Mesendoderm (in vitro differentiated cells): ENCODE results near the gene ADGRL4.
"Not testable (repeated sequence)": the region's sequence is repeated elsewhere in the genome, so short reads cannot be mapped to it uniquely, and the experiment has no call there.

Experiments used
- DNase-seq: peaks from one replicate; pipeline ENCODE4 v3.0.0; 2013
- H2AK5ac ChIP-seq: 2 replicates; pipeline ENCODE4 v1.6.1; 2013; ENCODE audit warnings: low read length, inconsistent platforms
- H2BK120ac ChIP-seq: 2 replicates; pipeline ENCODE4 v1.6.1; 2013; ENCODE audit warnings: low read depth, mild to moderate bottlenecking, low read length, moderate library complexity, mixed read lengths
- H2BK15ac ChIP-seq: replicated peaks from 2 replicates; pipeline ENCODE4 v1.6.1; 2013; ENCODE audit warnings: low read depth, mild to moderate bottlenecking, moderate library complexity
- H2BK5ac ChIP-seq: 2 replicates; pipeline ENCODE4 v1.6.1; 2013; ENCODE audit warnings: low read length, inconsistent platforms
- H3K18ac ChIP-seq: 2 replicates; pipeline ENCODE4 v1.6.1; 2013; ENCODE audit warnings: mild to moderate bottlenecking, low read length, mixed read lengths
- H3K23ac ChIP-seq: one replicate; pipeline ENCODE4 v1.6.1; 2013; ENCODE audit warnings: low read length
- H3K27ac ChIP-seq: 2 replicates; pipeline ENCODE4 v1.5.1; 2013; ENCODE audit warnings: low read depth, mild to moderate bottlenecking, inconsistent platforms, low read length, moderate library complexity
- H3K27me3 ChIP-seq: 2 replicates; pipeline ENCODE4 v1.6.1; 2013; ENCODE audit warnings: low read length, control low read depth, mild to moderate bottlenecking, inconsistent platforms; ENCODE audit not compliant: insufficient read depth, poor library complexity
- H3K36me3 ChIP-seq: 2 replicates; pipeline ENCODE4 v1.6.1; 2013; ENCODE audit warnings: low read length, inconsistent platforms; ENCODE audit not compliant: control insufficient read depth, insufficient read depth
- H3K4ac ChIP-seq: one replicate; pipeline ENCODE4 v1.6.1; 2013; ENCODE audit warnings: low read depth, mild to moderate bottlenecking, low read length, moderate library complexity
- H3K4me1 ChIP-seq: 2 replicates; pipeline ENCODE4 v1.6.1; 2013; ENCODE audit warnings: low read depth, low read length, inconsistent platforms; ENCODE audit not compliant: control insufficient read depth
- H3K4me2 ChIP-seq: 2 replicates; pipeline ENCODE4 v1.6.1; 2013; ENCODE audit warnings: low read length
- H3K4me3 ChIP-seq: 2 replicates; pipeline ENCODE4 v1.5.1; 2013; ENCODE audit warnings: mild to moderate bottlenecking, low read length
- H3K56ac ChIP-seq: one replicate; pipeline ENCODE4 v1.6.1; 2013; ENCODE audit warnings: low read length
- H3K79me1 ChIP-seq: 2 replicates; pipeline ENCODE4 v1.6.1; 2013; ENCODE audit warnings: low read length, inconsistent platforms
- H3K79me2 ChIP-seq: 2 replicates; pipeline ENCODE4 v1.6.1; 2013; ENCODE audit warnings: mild to moderate bottlenecking, low read length; ENCODE audit not compliant: control insufficient read depth, insufficient read depth
- H3K9ac ChIP-seq: 2 replicates; pipeline ENCODE4 v1.6.1; 2013; ENCODE audit warnings: low read length, inconsistent platforms
- H4K5ac ChIP-seq: one replicate; pipeline ENCODE4 v1.6.1; 2013; ENCODE audit warnings: low read length
- H4K8ac ChIP-seq: one replicate; pipeline ENCODE4 v1.6.1; 2013; ENCODE audit warnings: low read depth, mild to moderate bottlenecking, control low read depth, low read length, moderate library complexity
- WGBS: extraction: QIAGEN DNeasy Blood & Tissue Kit; methylation state at CpG from one replicate; pipeline ENCODE4 v1.1.7; 2013; ENCODE audit warnings: low lambda C conversion rate, missing lambda C conversion rate; ENCODE audit not compliant: insufficient coverage; ENCODE audit errors: extremely low coverage; 5-methylcytosine and 5-hydroxymethylcytosine counted together

Gene ADGRL4

GRCh38 chr1:78972723-78973122 is 33.8 kb downstream of the ADGRL4 start:
- no peak overlapping the region for H3K4me3 ChIP-seq
- no peaks in the 10 kb centered on the region for H3K79me2 ChIP-seq
- no peaks in the 10 kb centered on the region for H3K27me3 ChIP-seq
- no peak overlapping the region for H4K5ac ChIP-seq
- H3K27ac ChIP-seq, result no peak overlapping the region
- DNase-seq, result no peak
- H3K4me1 ChIP-seq, result no peaks in the 10 kb centered on the region
- H3K79me1 ChIP-seq, result no peaks in the 10 kb centered on the region
- no peak overlapping the region for H2AK5ac ChIP-seq
- no peak overlapping the region for H3K23ac ChIP-seq
- H4K8ac ChIP-seq, result no peak overlapping the region
- H3K4me2 ChIP-seq, result no peak overlapping the region
- H3K18ac ChIP-seq, result no peak overlapping the region
- whole genome bisulfite sequencing, result no CpG with 5 or more reads among the region's 2 CpGs
- no peak overlapping the region for H2BK5ac ChIP-seq
- H3K36me3 ChIP-seq, result no peaks in the 10 kb centered on the region
- no peak overlapping the region for H3K9ac ChIP-seq
- H2BK15ac ChIP-seq, result no peak overlapping the region
- no peak overlapping the region for H3K56ac ChIP-seq
- no peak overlapping the region for H3K4ac ChIP-seq
- no peak overlapping the region for H2BK120ac ChIP-seq

- H2BK5ac ChIP-seq, H3K23ac ChIP-seq: not testable (repeated sequence)
Observed at GRCh38 chr1:78967091-78967490, 39.4 kb downstream of the ADGRL4 start.

GRCh38 chr1:78958711-78959110 is 47.8 kb downstream of the ADGRL4 start:
- no CpG with 5 or more reads among the region's 2 CpGs for WGBS
- Histone ChIP-seq H2BK120ac (no peak overlapping the region), H4K8ac (no peak overlapping the region), H3K27ac (no peak overlapping the region), H3K9ac (no peak overlapping the region), H3K23ac (no peak overlapping the region), H3K79me2 (no peaks in the 10 kb centered on the region), H3K4me2 (no peak overlapping the region), H3K18ac (no peak overlapping the region), H3K4me1 (no peaks in the 10 kb centered on the region), H3K36me3 (no peaks in the 10 kb centered on the region), H3K56ac (no peak overlapping the region), H2AK5ac (no peak overlapping the region), H3K79me1 (no peaks in the 10 kb centered on the region), H3K4ac (no peak overlapping the region), H4K5ac (no peak overlapping the region), H3K4me3 (no peak overlapping the region), H2BK5ac (no peak overlapping the region), H3K27me3 (no peaks in the 10 kb centered on the region), H2BK15ac (no peak overlapping the region)
- DNase-seq, result no peak

More at GRCh38 chr1:78967091-78967490, 39.4 kb downstream of the ADGRL4 start:
- not testable (repeated sequence) for H3K79me1 ChIP-seq, H4K5ac ChIP-seq, H3K79me2 ChIP-seq, DNase-seq, H2BK15ac ChIP-seq, H3K4ac ChIP-seq, H4K8ac ChIP-seq, H3K4me2 ChIP-seq, H3K4me3 ChIP-seq, H2AK5ac ChIP-seq, H3K18ac ChIP-seq, H3K56ac ChIP-seq, H3K27ac ChIP-seq, H3K36me3 ChIP-seq, H3K9ac ChIP-seq, H2BK120ac ChIP-seq, H3K27me3 ChIP-seq, H3K4me1 ChIP-seq

GRCh38 chr1:78950826-78951225 is 55.7 kb downstream of the ADGRL4 start:
- Histone ChIP-seq H3K4me2 (no peak overlapping the region), H2BK5ac (no peak overlapping the region), H3K56ac (no peak overlapping the region), H4K5ac (no peak overlapping the region), H3K18ac (no peak overlapping the region), H3K23ac (no peak overlapping the region), H3K27me3 (no peaks in the 10 kb centered on the region), H4K8ac (no peak overlapping the region), H3K27ac (no peak overlapping the region), H3K79me1 (no peaks in the 10 kb centered on the region), H2BK120ac (no peak overlapping the region), H3K4me3 (no peak overlapping the region), H2AK5ac (no peak overlapping the region), H3K4me1 (no peaks in the 10 kb centered on the region), H3K36me3 (no peaks in the 10 kb centered on the region), H3K79me2 (no peaks in the 10 kb centered on the region), H2BK15ac (no peak overlapping the region), H3K4ac (no peak overlapping the region), H3K9ac (no peak overlapping the region)
- no CpG with 5 or more reads among the region's 2 CpGs for WGBS
- peak; percentile 2 for DNase-seq

DNA sequence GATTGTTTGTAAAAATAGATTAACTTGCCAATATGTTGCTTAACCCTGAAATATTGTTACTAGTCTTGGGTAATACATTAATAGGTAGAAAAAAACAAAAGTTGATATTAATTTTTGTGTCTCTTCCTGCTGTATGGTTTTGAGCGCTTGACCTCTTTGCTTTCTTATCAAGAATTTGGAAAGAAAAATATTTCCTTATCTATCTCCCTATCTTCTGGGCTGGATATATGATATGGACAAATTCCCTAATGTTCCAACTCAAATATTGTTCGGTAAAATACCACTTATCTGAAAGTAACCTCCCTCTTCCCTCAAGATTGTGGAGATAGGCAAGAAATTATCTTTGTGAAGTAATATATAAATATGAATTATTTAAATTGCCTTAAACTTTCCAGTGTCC is 57.3 kb downstream of the ADGRL4 start:
- no peak for DNase-seq
- Histone ChIP-seq H4K5ac (no peak overlapping the region), H2BK5ac (no peak overlapping the region), H4K8ac (no peak overlapping the region), H3K9ac (no peak overlapping the region), H2BK120ac (no peak overlapping the region), H3K4me2 (no peak overlapping the region), H3K23ac (no peak overlapping the region), H3K27me3 (no peaks in the 10 kb centered on the region), H3K56ac (no peak overlapping the region), H3K79me2 (no peaks in the 10 kb centered on the region), H3K36me3 (no peaks in the 10 kb centered on the region), H3K79me1 (no peaks in the 10 kb centered on the region), H3K4me3 (no peak overlapping the region), H3K18ac (no peak overlapping the region), H2AK5ac (no peak overlapping the region), H3K4ac (no peak overlapping the region), H3K4me1 (no peaks in the 10 kb centered on the region), H2BK15ac (no peak overlapping the region), H3K27ac (no peak overlapping the region)
- no CpG with 5 or more reads among the region's 2 CpGs for WGBS

DNA sequence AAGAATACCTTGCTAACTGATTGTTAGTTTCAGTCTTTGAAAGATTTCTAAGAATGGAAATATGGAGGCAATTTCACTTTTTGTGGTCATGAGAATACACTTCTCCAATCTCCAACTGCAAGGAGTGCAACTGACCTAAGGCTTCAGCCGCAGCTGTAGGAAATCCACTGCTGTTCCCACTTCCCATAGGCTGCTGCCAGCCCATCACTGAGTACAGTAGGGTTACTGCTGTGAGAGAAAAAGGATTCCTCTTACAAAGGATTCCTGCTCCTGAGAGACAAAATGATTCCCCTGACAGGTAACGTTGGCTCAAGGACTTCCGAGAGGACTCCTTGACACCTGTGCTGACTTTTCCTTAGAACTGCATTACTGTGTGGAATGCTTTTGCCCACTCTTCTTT is 87.4 kb downstream of the ADGRL4 start:
- Histone ChIP-seq H4K8ac (no peak overlapping the region), H4K5ac (no peak overlapping the region), H3K9ac (no peak overlapping the region), H3K18ac (no peak overlapping the region), H3K79me2 (no peaks in the 10 kb centered on the region), H3K4me1 (no peaks in the 10 kb centered on the region), H2AK5ac (no peak overlapping the region), H3K27ac (no peak overlapping the region), H2BK5ac (no peak overlapping the region), H3K4me2 (no peak overlapping the region), H3K36me3 (no peaks in the 10 kb centered on the region), H3K23ac (no peak overlapping the region), H3K4me3 (no peak overlapping the region), H2BK120ac (no peak overlapping the region), H3K79me1 (no peaks in the 10 kb centered on the region), H3K4ac (no peak overlapping the region), H3K27me3 (no peaks in the 10 kb centered on the region), H3K56ac (no peak overlapping the region), H2BK15ac (no peak overlapping the region)
- DNase-seq, result no peak
- no CpG with 5 or more reads among the region's 3 CpGs for WGBS
